Epidermal melanocyte (primary cell): ENCODE data around the gene MEIG1.
"Not testable (repeated sequence)": the region's sequence is repeated elsewhere in the genome, so short reads cannot be mapped to it uniquely, and the experiment has no call there.

Source experiments
- DNase-seq: peaks from one replicate; pipeline ENCODE4 v3.0.0; 2011; ENCODE audit warnings: low spot score; ENCODE audit not compliant: insufficient read length

The MEIG1 gene

GRCh38 chr10:14954001-14954770, 5.0 kb upstream of the MEIG1 start, which contains the start of gene DCLRE1C:
Gene DCLRE1C (minus strand): TSS chr10:14954096. CDS start chr10:14954010, 86 bp downstream.
- DNase-seq = peak; percentile 70

GRCh38 chr10:14954934-14955333, 4.3 kb upstream of the MEIG1 start:
- no peak for DNase-seq

GRCh38 chr10:14958872-14959220, 342 bp upstream of the MEIG1 start:
- DNase-seq = no peak

- no peak for DNase-seq
Measured at GRCh38 chr10:14967897-14968296, 8.7 kb downstream of the MEIG1 start.

- DNase-seq = no peak
Measured at GRCh38 chr10:14971867-14972448, 12.8 kb downstream of the MEIG1 start.

GRCh38 chr10:14974153-14974998, 15.2 kb downstream of the MEIG1 start:
- DNase-seq = not testable (repeated sequence)

- no peak for DNase-seq
Measured at GRCh38 chr10:14975672-14976273, 16.6 kb downstream of the MEIG1 start.

- no peak for DNase-seq
Measured at GRCh38 chr10:14982744-14983143, 23.6 kb downstream of the MEIG1 start.

- not testable (repeated sequence) for DNase-seq
Measured at GRCh38 chr10:14989552-14989951, 30.4 kb downstream of the MEIG1 start.

- DNase-seq = not testable (repeated sequence)
Measured at GRCh38 chr10:14991035-14991749, 32.0 kb downstream of the MEIG1 start.

- not testable (repeated sequence) for DNase-seq
Measured at GRCh38 chr10:14992336-14992735, 33.1 kb downstream of the MEIG1 start.

GRCh38 chr10:14993500-14994455, 34.6 kb downstream of the MEIG1 start:
- DNase-seq = not testable (repeated sequence)

GRCh38 chr10:14995964-14996565, 36.9 kb downstream of the MEIG1 start:
- no peak for DNase-seq

GRCh38 chr10:15013530-15013929, 54.3 kb downstream of the MEIG1 start:
- not testable (repeated sequence) for DNase-seq

- no peak for DNase-seq
Measured at GRCh38 chr10:15015451-15015850, 56.3 kb downstream of the MEIG1 start.

GRCh38 chr10:15020966-15021365, 61.8 kb downstream of the MEIG1 start:
- not testable (repeated sequence) for DNase-seq
